Left forelimb (tissue), 1 donor: Measurements from ENCODE around the gene C16orf89.
"Not testable (repeated sequence)": the region's sequence is repeated elsewhere in the genome, so short reads cannot be mapped to it uniquely, and the experiment has no call there.

Experiments used
- DNase-seq: peaks from one replicate; pipeline ENCODE4 v3.0.0-alpha.2; 2018; ENCODE audit warnings: low spot score

The C16orf89 gene, protein sequence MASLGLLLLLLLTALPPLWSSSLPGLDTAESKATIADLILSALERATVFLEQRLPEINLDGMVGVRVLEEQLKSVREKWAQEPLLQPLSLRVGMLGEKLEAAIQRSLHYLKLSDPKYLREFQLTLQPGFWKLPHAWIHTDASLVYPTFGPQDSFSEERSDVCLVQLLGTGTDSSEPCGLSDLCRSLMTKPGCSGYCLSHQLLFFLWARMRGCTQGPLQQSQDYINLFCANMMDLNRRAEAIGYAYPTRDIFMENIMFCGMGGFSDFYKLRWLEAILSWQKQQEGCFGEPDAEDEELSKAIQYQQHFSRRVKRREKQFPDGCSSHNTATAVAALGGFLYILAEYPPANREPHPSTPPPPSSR

DNA sequence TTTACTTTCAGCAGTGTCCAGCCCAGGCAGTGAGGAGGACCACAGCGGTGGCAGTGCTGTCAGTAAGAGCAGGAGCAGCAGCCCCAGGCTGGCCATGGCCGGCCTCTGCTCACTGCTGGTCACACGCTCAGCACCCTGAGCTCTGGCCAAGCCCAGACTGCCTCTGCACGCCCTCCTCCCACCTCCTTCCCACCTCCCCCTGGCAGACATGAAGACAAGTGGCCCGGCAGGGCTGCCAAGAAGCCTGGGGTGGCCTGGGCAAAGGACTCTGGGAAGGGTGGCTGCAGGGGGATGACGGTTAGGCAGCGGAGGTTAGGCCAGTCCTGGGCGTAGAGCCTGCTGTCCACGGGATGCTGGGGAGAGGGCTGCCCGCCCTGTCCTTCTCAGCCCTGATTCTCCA, at the start of gene C16orf89:
Gene C16orf89, minus strand, starts transcription at position 144 of the 400 bp plus-strand sequence. Its CDS starts 48 bp downstream, at position 96.
- DNase-seq, result no peak

DNA sequence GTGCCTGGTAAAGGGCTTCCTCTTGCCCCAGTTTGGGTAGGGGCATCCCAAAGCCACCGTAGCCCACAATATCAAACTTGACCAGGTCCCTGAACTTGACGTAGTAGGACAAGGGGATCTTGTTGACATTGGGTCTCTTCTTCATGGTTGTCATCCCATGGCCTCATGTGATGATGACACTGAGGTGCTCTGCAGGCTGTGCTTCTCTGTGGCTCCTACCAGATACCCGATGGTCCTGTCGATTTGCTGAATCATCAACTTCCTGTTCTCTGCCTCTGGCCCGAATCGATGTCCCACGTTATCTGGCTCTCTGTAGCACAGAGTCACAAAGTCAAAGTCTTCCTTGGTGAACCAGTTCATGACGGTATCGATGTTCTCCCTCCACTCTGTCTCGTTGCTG, 45.2 kb upstream of the C16orf89 start:
- DNase-seq, result not testable (repeated sequence)

DNA sequence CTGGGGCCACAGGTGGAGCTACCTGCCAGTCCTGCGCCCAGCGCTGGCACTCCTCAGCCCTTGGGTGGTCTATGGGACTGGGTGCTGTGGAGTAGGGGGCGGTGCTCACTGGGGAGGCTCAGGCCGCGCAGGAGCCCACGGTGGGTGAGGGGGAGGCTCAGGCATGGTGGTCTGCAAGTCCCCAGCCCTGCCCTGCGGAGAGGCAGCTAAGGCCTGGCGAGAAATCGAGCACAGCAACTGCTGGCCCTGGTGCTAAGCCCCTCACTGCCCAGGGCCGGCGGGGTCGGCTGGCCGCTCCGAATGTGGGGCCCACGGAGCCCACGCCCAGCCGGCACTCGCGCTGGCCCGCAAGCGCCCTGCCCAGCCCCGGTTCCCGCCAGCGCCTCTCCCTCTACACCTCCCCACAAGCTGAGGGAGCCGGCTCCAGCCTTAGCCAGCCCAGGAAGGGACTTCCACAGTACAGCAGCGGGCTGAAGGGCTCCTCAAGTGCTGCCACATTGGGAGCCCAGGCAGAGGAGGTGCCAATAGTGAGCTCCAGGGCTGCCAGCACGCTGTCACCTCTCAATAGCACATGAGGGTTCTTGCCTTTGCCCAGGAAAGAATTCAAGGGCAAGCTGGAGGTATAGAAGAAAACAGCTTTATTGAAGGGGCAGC, 42.9 kb upstream of the C16orf89 start:
- no peak for DNase-seq

DNA sequence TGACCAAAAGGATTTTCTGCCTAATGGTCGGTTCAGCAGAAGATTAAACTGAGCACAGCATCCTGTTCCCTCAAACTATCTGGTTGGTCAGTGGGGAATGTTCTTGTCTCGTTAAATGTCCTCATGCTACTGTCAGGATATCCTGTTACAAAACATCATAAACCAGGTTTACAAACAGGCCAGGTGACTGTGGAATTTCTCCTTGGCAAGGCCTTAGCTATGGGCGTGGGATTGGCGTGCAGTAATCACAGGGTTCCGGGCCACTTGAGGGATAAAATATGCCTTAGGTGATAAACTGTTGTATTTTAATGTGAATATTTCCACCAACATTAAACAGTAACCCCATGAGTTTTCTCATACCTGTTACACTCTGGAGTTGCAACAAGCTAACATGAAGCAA, 39.3 kb upstream of the C16orf89 start:
- not testable (repeated sequence) for DNase-seq

DNA sequence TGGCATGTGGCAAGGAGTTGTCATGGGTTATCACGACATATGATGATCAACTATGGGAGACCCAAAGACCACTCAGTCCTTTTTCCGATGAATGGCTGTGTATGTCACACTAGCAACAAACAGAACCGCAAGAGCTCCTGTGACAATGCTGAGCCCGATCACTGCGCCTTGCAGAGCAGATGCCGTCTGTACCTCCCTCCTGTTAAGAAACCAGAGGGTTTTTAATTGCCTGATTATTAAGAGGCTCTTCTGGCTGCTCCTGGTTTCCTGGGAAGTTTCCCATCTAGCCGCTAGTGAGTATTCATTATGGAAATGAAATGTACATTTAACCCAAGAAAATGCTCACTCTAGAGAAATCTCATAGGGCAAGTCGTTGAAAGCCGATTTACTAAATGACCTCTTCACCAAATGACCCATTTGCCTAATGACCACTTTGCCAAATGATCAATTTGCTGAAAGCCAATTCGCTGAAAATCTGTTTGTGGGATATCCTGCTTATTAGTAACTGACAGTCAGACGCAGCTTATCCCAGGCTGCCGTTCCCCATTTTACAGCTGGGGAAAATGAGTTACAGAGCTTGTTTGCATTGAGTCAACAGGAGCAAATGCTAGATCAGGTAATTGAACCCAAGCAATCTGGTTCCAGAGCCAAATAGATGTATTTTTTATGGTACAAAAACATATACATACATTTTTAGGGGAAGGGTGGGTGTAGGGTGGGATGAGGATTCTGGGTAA, 37.7 kb upstream of the C16orf89 start:
- not testable (repeated sequence) for DNase-seq

DNA sequence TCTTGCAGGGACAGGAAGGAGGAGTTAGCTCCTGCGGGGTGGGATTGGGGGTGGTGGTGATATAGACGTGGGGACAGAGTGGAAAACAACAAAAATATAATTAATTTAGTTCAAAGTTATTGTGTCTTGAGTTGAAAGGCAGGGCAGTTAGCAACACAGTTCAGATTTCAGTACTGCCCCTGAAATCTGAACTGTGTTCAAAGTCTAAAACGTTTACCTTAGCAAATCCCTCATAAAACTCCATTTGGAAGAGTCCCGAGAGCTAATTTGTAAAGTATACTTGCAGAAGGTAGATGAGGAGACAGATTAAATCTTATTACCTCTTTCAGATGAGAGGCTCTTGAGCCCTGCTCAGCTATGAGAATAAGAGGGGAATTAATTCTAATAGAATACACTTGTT, 33.4 kb upstream of the C16orf89 start:
- not testable (repeated sequence) for DNase-seq

DNA sequence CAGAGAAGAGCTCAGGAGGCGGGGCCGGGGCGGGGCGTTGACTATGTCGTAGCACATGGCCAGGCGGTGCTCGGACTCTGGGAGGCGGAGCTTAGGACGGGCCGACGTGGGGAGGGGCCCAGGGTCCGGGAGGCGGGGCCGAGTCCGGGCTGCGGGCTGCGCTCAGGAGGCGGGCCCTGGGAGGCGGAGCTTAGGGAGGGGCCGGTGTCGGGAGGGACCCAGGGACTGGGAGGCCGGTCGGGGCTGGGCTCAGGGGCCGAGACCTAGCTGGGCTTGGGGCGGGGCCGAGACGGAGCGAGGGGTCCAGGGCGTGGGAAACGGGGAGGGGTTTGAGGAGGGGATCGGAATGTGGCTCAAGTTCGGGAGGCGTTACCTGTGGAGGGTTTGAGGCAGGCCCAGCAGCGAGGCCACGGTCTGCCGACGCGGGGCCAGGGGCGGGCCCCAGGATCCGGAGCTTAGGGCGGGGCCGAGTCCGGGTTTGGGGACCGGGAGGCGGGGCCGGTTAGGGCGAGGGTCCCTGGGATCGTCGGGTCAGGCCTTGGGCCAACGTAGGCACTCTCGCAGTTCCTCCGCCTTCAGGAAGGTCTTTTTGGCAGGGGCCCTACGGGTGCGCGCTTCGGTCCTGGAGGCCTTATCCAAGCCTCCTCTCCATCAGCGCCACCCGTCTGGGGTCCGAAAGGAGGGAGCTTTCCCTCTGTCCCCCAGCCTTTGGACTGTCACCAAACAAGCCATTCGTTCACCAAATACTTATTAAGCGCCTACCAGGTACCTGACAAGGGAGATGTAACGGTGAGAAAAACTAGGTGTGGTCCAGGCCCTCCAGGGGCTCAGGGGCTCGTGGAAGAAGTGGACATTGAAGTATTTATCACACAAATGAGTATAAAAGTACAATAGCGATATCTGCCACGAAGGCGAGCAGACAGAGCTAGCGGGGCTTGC, 32.7 kb upstream of the C16orf89 start:
- peak; percentile 87 for DNase-seq

DNA sequence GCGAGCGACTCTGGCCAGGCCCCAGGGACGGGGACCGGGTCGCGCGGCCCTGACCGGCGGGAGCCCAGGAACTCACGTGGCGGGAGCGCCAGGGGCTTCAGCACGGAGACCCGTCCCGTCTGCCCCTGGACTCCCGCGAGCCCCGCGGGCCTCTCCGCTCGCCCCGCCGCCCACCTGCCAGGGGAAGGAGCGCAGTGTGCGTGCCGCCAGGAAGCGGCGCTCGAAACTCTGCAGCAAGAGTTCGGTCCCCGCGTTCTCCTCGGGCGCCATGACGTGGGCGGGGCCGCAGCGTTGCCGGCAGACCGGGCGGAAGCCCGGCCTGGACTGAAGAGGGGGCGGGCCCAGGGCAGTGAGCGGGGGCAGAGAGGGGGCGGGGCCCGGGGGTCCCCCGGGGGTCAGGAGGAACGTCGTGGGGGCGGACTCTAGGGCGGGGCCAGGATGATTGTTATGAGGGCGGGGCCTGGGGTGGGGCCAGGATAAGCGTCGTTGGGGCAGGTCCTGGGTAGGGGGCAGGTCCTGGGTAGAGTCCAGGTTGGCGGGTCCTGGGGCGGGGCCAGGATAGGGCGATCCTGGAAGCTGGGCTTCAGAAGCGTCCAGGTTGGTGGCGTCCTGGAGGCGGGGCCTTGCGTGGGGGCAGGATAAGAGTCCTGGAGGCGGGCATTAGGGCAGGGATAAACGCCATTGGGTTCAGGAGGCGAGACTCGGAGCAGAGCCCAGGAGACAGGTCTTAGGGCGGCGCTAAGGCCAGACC, 31.9 kb upstream of the C16orf89 start, which contains the start of gene EEF2KMT:
Gene EEF2KMT, minus strand, starts transcription at position 326 of the 751 bp plus-strand sequence. Its CDS starts 56 bp downstream, at position 270.
- DNase-seq, result peak; percentile 99

DNA sequence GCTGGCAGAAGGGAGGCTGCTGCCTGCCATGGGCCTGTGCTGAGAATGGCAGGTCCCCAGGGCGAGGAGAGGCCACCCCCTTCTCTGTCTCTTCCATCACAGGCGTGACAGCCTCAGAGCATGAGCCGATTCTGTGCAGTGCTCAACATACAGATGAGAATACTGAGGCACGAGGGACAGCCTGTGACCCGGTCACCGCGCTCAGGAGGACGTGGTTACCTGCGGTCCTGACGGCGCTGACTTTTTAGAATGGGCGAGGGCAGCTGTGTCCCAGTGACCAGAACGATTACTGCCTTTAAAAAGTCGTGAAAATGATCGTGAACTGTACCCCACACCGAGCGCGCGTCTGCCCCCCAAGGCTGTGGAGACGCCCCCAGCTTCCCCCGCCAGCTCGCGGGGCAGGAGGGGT, 31.3 kb upstream of the C16orf89 start:
- DNase-seq, result not testable (repeated sequence)

DNA sequence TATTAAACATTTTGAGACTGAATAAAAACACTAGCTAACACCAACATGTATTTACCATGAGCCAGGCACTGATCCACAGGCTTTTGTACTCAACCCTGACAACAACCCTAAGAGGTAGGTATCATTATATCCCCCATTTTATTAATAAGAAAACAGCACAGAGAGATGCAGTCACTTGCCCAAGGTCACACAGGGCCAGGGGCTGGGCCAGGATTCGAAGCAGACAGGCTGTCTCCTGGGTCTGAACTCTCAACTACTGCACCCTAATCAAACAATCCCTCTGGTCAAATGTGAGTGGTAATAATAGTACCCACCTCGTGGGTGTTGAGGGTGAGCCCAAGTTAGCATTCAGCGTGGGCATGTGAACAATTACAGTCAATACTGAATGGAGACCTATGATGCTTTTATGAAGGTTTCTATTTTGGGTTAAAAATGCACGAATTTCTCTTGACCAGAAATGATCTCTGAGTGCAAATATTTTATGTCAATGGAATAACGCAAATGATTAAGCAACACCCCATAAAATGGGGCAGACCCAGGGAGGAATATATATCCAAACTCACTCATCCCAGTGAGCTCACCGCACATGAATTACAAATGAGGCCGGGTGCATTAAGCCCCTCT, 30.8 kb upstream of the C16orf89 start:
- DNase-seq, result not testable (repeated sequence)

DNA sequence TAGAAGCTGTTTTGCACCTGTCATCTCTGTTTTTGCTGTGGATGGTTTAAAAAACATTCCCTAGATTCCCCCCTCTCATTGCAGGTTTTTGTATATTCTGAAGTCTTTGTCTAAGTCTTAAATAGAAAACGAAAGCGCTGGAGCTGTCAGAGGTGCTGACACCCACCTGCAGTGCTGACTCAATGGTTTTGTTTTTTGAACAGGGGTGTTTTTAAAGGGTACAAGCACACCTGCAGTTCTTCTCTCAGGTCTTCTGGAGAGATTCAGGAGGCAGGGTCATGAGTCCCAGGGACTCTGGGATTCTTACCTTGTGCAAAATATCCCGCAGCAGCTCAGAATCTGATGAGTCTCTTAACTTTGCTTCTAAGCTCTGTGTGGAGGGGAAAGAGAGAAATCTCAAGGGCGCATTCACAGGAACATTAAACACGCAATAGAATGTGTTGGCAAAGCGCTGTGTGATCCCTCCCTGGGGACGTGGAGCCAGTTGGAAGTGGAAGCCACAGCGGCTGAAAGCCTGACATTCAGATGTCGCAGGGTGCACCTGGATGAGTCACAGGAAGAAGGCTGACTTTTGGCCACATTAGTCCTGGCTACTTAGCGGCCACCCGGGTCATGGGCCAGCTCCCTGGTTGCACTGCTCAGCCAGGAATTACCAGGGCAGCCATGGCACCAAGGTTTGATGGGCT, 29.5 kb upstream of the C16orf89 start:
- not testable (repeated sequence) for DNase-seq

DNA sequence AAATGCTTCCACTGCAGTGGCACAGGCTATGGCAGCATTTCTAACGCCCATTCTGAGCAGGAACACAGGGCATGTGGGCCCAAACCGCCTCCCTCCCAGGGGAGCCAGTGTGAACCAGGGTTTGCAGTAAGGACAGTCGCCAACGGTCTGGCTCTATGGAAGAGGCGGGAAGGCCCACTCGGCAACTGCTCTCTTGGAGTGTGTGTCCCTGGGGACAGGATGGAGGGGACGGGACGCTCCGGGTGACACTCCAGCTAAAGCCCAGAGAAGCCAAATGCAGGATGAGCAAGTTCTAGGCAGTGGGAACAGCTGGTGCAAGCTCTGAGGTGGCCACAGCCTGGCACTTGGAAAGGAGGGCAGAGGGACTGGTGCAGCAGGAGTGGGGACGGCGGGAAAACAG, 28.0 kb upstream of the C16orf89 start:
- DNase-seq, result not testable (repeated sequence)

DNA sequence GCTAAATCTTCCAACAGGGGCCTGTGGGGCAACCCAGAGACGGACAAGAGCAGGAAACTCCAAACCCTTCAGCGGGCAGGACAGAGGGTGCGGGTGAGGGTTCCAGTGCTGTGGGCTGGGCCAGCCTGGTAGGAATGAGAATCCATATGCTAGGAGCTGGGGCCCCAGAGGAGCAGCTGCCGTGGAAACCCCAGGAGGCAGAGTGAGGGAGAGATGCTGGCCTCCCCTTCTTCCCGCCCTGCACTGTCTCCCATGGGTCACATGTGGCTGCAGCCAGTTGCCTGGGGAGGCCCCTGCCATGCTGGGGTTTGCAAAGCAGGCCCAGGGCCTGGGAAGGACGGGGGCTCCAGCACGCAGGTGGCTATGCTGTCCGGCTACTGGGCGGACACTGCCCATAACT, 27.3 kb upstream of the C16orf89 start:
- DNase-seq, result not testable (repeated sequence)

DNA sequence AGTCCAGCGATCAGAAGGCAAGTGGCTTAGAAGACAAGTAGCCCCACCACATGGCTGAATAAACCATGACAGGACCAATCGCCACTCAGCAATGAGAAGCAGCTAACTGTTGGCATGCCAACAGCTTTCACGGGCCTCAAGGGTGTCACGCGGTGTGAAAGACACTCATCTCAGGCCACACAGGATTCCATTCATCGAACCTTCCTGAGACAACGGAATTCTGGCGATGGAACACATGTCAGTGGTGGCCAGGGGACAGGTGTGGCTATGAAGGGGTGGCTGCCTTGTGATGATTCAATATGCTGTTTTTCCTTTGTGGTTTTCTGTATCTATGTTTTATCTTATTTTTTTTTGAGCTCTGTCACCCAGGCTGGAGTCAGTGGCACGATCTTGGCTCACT, 24.8 kb upstream of the C16orf89 start:
- not testable (repeated sequence) for DNase-seq

DNA sequence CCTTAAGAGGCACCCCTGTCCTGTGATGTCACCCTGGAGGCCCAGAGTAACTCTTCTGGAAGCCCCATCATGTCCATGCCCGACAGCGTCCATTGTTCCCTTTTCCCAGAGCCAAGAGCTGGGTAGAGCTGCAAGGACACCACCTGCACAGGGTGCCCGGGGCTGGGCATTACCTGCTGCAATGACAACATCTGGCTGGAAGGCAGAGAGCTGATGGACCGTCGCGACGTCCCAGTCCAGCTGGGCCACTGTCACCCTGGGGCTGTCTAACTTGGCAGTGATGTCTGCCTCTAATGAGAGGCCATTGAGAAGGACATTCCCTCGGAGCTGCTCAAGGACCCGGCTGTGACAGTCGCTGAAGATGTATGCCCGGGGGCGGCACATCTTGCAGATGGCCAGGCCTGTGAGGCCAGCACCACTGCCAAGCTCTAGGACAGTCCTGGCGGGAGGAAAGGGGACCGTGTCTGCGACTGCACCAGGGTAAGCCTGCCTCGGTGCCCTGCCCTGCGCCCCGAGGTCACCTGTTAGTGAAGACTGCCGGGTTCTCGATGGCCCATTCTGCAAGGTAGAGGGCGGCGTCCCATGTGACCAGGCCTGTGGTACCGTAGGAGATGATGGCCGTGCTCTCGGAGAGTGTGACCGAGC, 24.3 kb upstream of the C16orf89 start:
- not testable (repeated sequence) for DNase-seq

DNA sequence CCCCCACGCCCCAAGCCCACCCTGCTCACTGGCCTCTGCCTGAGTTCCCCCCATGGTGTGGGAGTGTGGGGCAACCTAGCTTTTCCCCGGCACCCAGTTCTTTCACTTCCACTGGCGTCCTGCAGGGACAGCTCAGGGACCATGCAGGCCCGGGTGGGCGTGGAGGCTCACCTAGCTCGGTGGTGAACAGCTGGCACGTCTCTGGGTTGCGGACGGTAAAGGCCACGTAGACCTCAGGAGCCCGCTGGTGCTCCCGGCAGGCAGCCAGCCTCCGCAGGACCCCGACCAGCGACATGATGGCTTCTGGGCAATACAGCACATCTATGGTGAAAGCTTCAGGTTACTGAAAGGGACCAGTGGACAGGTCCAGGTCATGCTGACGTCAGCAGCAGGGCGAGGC, 23.2 kb upstream of the C16orf89 start:
- DNase-seq, result not testable (repeated sequence)

DNA sequence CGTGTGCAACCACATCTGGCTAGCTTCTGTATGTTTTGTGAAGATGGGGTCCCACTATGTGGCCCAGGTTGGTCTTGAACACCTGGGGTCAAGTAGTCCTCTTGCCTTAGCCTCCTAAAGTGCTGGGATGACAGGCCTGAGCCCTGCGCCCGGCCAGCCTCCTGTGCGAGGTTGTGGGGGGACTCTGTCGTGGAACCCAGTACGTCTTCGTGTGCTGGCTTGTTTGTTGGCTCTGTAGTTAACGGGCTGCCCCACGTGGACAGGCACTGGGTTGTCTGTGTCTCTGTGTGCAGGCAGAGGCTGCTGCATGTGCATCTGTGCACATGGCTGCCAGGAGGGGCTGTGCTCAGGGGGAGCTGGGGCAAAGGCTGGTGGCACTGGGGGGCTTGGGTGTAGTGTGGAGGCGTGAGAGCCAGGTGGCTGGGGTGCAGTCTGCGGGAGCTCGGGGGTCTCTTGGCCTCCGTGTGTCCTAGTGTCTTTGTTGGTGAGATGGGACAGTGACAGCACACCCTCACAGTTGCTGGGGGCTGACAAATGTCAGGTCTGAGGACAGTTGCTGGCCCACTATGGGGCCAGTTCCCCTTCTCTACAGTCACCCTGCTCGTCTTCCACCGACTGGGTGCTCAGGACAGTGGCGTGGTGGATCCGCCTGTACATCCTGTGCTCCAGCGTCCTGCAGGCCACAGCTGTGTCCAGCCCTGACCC, 22.5 kb upstream of the C16orf89 start:
- not testable (repeated sequence) for DNase-seq

DNA sequence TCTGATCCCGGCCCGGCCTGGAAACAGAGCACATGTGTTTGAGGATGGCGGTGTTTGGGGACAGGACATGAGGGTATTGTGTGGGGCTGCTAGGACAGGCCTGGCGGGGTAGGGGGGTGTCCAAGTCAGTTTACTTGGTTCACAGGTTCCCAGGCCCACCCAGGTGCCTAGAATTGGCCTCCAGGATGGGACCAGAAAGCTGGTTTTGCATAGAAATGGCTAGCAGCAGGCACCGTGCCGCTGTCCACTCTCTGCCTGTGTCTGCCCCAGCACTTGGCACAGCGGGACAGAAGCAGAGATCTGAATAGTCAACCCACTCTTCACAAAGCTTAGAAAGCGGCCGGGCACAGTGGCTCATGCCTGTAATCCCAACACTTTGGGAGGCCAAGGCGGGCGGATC, 20.0 kb upstream of the C16orf89 start:
- not testable (repeated sequence) for DNase-seq
